H9 (cell line): ENCODE results near the gene RARA. TPM values are rescaled to one million over a fixed set of nuclear protein-coding genes. Genes with fewer than 3 reads are reported as not detected.

Experiments
- DNase-seq: peaks from one replicate; pipeline ENCODE4 v3.0.0-alpha.2; 2017
- H2AFZ ChIP-seq: one replicate; pipeline ENCODE4 v1.6.1; 2013; ENCODE audit warnings: mild to moderate bottlenecking, low read length, control low read depth, moderate library complexity
- H2AK5ac ChIP-seq: 2 replicates; pipeline ENCODE4 v1.6.1; 2013; ENCODE audit warnings: low read length, control low read depth, mixed read lengths; ENCODE audit not compliant: insufficient read length
- H2BK120ac ChIP-seq: one replicate; pipeline ENCODE4 v1.6.1; 2013; ENCODE audit warnings: low read depth, mild to moderate bottlenecking, low read length, control low read depth, inconsistent platforms; ENCODE audit not compliant: poor library complexity, severe bottlenecking
- H2BK12ac ChIP-seq: 2 replicates; pipeline ENCODE4 v1.6.1; 2013; ENCODE audit warnings: low read length, control low read depth, mixed read lengths, low read depth; ENCODE audit not compliant: insufficient read length
- H2BK15ac ChIP-seq: 2 replicates; pipeline ENCODE4 v1.6.1; 2013; ENCODE audit warnings: low read depth, low read length, control low read depth
- H2BK20ac ChIP-seq: one replicate; pipeline ENCODE4 v1.6.1; 2013; ENCODE audit warnings: low read depth, mild to moderate bottlenecking, low read length, control low read depth, inconsistent platforms; ENCODE audit not compliant: poor library complexity, severe bottlenecking
- H2BK5ac ChIP-seq: 2 replicates; pipeline ENCODE4 v1.6.1; 2013; ENCODE audit warnings: low read length, control low read depth, mixed read lengths; ENCODE audit not compliant: insufficient read length
- H3K14ac ChIP-seq: 2 replicates; pipeline ENCODE4 v1.6.1; 2013; ENCODE audit warnings: low read length, control low read depth; ENCODE audit not compliant: insufficient read depth
- H3K18ac ChIP-seq: 2 replicates; pipeline ENCODE4 v1.6.1; 2013; ENCODE audit warnings: low read depth, mild to moderate bottlenecking, mixed read lengths, low read length, control low read depth; ENCODE audit not compliant: insufficient read length
- H3K23ac ChIP-seq: 2 replicates; pipeline ENCODE4 v1.6.1; 2013; ENCODE audit warnings: low read length, control low read depth, mixed read lengths, low read depth; ENCODE audit not compliant: insufficient read length
- H3K23me2 ChIP-seq: 2 replicates; pipeline ENCODE4 v1.6.1; 2013; ENCODE audit warnings: low read depth, mild to moderate bottlenecking, mixed read lengths, low read length, control low read depth; ENCODE audit not compliant: insufficient read length, poor library complexity, severe bottlenecking
- H3K27ac ChIP-seq: 2 replicates; pipeline ENCODE4 v1.5.1; 2013; ENCODE audit warnings: low read length, control low read depth, mixed read lengths, low read depth; ENCODE audit not compliant: insufficient read length
- H3K27me3 ChIP-seq: 2 replicates; pipeline ENCODE4 v1.6.1; 2013; ENCODE audit warnings: low read length, control low read depth, inconsistent platforms; ENCODE audit not compliant: insufficient read depth
- H3K4ac ChIP-seq: 2 replicates; pipeline ENCODE4 v1.6.1; 2013; ENCODE audit warnings: low read depth, mild to moderate bottlenecking, control low read depth, inconsistent platforms, low read length, moderate library complexity
- H3K4me1 ChIP-seq: 2 replicates; pipeline ENCODE4 v1.6.1; 2013; ENCODE audit warnings: low read length, control low read depth, inconsistent platforms; ENCODE audit not compliant: insufficient read depth
- H3K4me2 ChIP-seq: 2 replicates; pipeline ENCODE4 v1.6.1; 2013; ENCODE audit warnings: low read length, control low read depth, mixed read lengths; ENCODE audit not compliant: insufficient read length, insufficient read depth
- H3K56ac ChIP-seq: 2 replicates; pipeline ENCODE4 v1.6.1; 2013; ENCODE audit warnings: low read depth, mild to moderate bottlenecking, mixed read lengths, low read length, control low read depth; ENCODE audit not compliant: insufficient read length
- H3K79me1 ChIP-seq: 2 replicates; pipeline ENCODE4 v1.6.1; 2013; ENCODE audit warnings: low read depth, mild to moderate bottlenecking, moderate library complexity, low read length, control low read depth, inconsistent platforms; ENCODE audit not compliant: insufficient read depth, poor library complexity, severe bottlenecking
- H3K79me2 ChIP-seq: 2 replicates; pipeline ENCODE4 v1.6.1; 2013; ENCODE audit warnings: low read length, control low read depth, inconsistent platforms; ENCODE audit not compliant: insufficient read depth
- H3K9ac ChIP-seq: 2 replicates; pipeline ENCODE4 v1.6.1; 2013; ENCODE audit warnings: low read length, control low read depth, mixed read lengths; ENCODE audit not compliant: insufficient read length; ENCODE audit errors: extremely low read depth
- H3K9me3 ChIP-seq: one replicate; pipeline ENCODE4 v1.6.1; 2013; ENCODE audit warnings: low read depth, low read length, inconsistent platforms; ENCODE audit not compliant: control insufficient read depth
- H3T11ph ChIP-seq: one replicate; pipeline ENCODE4 v1.6.1; 2013; ENCODE audit warnings: mild to moderate bottlenecking, low read length, control low read depth, inconsistent platforms
- H4K20me1 ChIP-seq: one replicate; pipeline ENCODE4 v1.6.1; 2013; ENCODE audit not compliant: control insufficient read depth, insufficient read length, insufficient read depth
- H4K5ac ChIP-seq: 2 replicates; pipeline ENCODE4 v1.6.1; 2013; ENCODE audit warnings: low read depth, mild to moderate bottlenecking, mixed read lengths, low read length, control low read depth; ENCODE audit not compliant: insufficient read length
- H4K8ac ChIP-seq: replicated peaks from 2 replicates; pipeline ENCODE4 v1.6.1; 2013; ENCODE audit warnings: low read length, control low read depth, mixed read lengths, low read depth; ENCODE audit not compliant: insufficient read length
- H4K91ac ChIP-seq: 2 replicates; pipeline ENCODE4 v1.6.1; 2013; ENCODE audit warnings: low read depth, mild to moderate bottlenecking, moderate library complexity, mixed read lengths, low read length, control low read depth; ENCODE audit not compliant: insufficient read length
- H3K27ac Mint-ChIP-seq, 3 experiments: 2 replicates in 2 of 3; 3 replicates in 1 of 3; pipeline ENCODE4 v1.8.0; 2020 to 2021; ENCODE audit warnings: mixed read lengths in 3 of 3, mild to moderate bottlenecking in 1 of 3, moderate library complexity in 1 of 3
- H3K27me3 Mint-ChIP-seq: 2 replicates; pipeline ENCODE4 v1.8.0; 2021; ENCODE audit warnings: low read depth, mild to moderate bottlenecking, moderate library complexity, mixed read lengths
- H3K36me3 Mint-ChIP-seq, 3 experiments: 2 replicates in 2 of 3; 3 replicates in 1 of 3; pipeline ENCODE4 v1.8.0; 2020 to 2021; ENCODE audit warnings: low read depth in 3 of 3, mixed read lengths in 3 of 3; ENCODE audit not compliant: insufficient read depth in 1 of 3
- H3K4me1 Mint-ChIP-seq, 2 experiments: 2 replicates each; pipeline ENCODE4 v1.8.0; 2020; ENCODE audit warnings: mixed read lengths in 2 of 2
- H3K4me3 Mint-ChIP-seq, 2 experiments: 2 replicates in 1 of 2; 3 replicates in 1 of 2; pipeline ENCODE4 v1.8.0; 2020 to 2021; ENCODE audit warnings: mild to moderate bottlenecking in 2 of 2, mixed read lengths in 2 of 2, moderate library complexity in 1 of 2
- H3K9me3 Mint-ChIP-seq, 2 experiments: 2 replicates in 1 of 2; 3 replicates in 1 of 2; pipeline ENCODE4 v1.8.0; 2020; ENCODE audit warnings: mild to moderate bottlenecking in 2 of 2, mixed read lengths in 2 of 2, moderate library complexity in 1 of 2
- WGBS: extraction: QIAGEN DNeasy Blood & Tissue Kit; methylation state at CpG from one replicate; pipeline ENCODE4 v1.1.7; 2013; ENCODE audit warnings: missing lambda C conversion rate, low lambda C conversion rate, mixed read lengths; ENCODE audit not compliant: insufficient read length; ENCODE audit errors: extremely low coverage; 5-methylcytosine and 5-hydroxymethylcytosine counted together
- total RNA-seq: library from RNA; stranded (reverse); gene quantifications from 2 replicates; pipeline ENCODE4 v1.2.1, GENCODE V29; 2021
- TF ChIP-seq, protein P1 (sequence below): fragments of 200-600 bp; sonication (generic); conservative IDR thresholded peaks from 3 replicates; pipeline ENCODE4 v1.8.0; 2021; ENCODE audit warnings: antibody characterized with exemption, mild to moderate bottlenecking

RARA gene
- total RNA-seq, 1 experiment from 2014 or later: 17.6 TPM

DNA sequence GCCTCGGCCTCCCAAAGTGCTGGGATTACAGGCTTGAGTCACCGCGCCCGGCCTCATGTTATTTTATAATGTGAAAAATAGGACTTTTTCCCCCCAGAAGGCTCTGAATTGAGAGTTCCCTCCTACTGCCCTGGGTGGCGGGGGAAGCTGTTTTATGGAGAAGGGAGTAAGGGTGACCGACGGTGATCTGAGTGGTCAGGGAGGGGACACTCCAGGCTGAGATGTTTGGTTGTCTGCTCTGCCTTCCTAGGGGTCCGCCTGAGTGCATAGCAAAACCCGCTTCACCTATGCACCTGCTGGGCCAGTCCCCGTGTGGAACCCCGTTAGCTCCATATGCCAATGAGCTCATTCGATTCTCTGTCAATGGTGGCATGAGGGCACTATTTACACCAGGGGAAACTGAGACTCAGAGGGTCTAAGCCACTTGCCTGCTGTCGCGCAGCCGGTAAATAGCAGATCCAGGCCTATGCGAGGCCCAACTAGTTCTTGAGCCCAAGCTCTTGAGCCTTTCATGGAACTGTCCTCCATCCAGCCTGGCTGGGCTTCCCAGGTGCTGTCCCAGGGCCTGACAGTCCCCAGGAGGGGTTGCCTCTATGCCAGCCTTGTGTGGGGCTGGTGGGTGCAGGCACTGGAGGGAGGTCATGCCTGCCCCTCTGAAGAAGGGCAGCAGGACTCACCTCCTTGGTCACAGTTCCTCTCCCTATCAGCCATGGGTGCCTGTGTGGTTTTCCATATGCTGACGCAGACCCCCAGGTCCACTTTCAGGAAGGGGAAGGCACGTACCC lies 57.3 kb downstream of the RARA start:
- Histone ChIP-seq H4K91ac (no peak overlapping the region), H3K79me2 (no peaks in the 10 kb centered on the region), H3K23me2 (peaks cover 10% of the 10 kb centered on the region), H2AFZ (no peak overlapping the region), H2BK15ac (no peak overlapping the region), H4K5ac (no peak overlapping the region), H3K14ac (no peak overlapping the region), H4K8ac (no peak overlapping the region), H3K4me1 (peaks cover 3% of the 10 kb centered on the region), H3K79me1 (no peaks in the 10 kb centered on the region), H3K27ac (no peak overlapping the region), H2AK5ac (no peak overlapping the region), H3K4ac (no peak overlapping the region), H3K23ac (no peak overlapping the region), H3K27me3 (peaks cover 9% of the 10 kb centered on the region; the same call in 1 of the 2 replicates), H2BK12ac (no peak overlapping the region), H3K9ac (no peak overlapping the region), H3K4me2 (no peak overlapping the region), H2BK5ac (no peak overlapping the region), H3K9me3 (no peaks in the 10 kb centered on the region), H3T11ph (no peak overlapping the region), H3K18ac (no peak overlapping the region), H2BK120ac (no peak overlapping the region), H3K56ac (no peak overlapping the region), H4K20me1 (no peaks in the 10 kb centered on the region), H2BK20ac (no peak overlapping the region)
- Mint-ChIP-seq H3K4me1 (peaks cover 16 to 31% of the 10 kb centered on the region in 2 experiments), H3K9me3 (peaks cover 1 to 2% of the 10 kb centered on the region in 2 experiments; a peak in 4 of 5 replicates), H3K27me3 (peaks cover 34% of the 10 kb centered on the region), H3K27ac (no peak overlapping the region), H3K4me3 (no peak overlapping the region), H3K36me3 (peaks cover 0 to 1% (median under 1%) of the 10 kb centered on the region in 3 experiments; a peak in 3 of 7 replicates)
- TF ChIP-seq, protein P1, sequence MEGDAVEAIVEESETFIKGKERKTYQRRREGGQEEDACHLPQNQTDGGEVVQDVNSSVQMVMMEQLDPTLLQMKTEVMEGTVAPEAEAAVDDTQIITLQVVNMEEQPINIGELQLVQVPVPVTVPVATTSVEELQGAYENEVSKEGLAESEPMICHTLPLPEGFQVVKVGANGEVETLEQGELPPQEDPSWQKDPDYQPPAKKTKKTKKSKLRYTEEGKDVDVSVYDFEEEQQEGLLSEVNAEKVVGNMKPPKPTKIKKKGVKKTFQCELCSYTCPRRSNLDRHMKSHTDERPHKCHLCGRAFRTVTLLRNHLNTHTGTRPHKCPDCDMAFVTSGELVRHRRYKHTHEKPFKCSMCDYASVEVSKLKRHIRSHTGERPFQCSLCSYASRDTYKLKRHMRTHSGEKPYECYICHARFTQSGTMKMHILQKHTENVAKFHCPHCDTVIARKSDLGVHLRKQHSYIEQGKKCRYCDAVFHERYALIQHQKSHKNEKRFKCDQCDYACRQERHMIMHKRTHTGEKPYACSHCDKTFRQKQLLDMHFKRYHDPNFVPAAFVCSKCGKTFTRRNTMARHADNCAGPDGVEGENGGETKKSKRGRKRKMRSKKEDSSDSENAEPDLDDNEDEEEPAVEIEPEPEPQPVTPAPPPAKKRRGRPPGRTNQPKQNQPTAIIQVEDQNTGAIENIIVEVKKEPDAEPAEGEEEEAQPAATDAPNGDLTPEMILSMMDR: no peak
- no CpG with 5 or more reads among the region's 18 CpGs for WGBS
- no peak for DNase-seq
